Ovary (tissue), 9 donors: Measurements from ENCODE around the gene RAP1GAP2. TPM values are rescaled to one million over a fixed set of nuclear protein-coding genes. Genes with fewer than 3 reads are reported as not detected.

Experiments
- DNase-seq, 5 donors: peaks; one replicate each; pipeline ENCODE4 v3.0.0-alpha.2; 2019 to 2020
- H3K27ac ChIP-seq, 2 donors: fragments of 200-600 bp; one replicate each; pipeline versions ENCODE4 v1.5.1 to v1.8.0; 2019 to 2022
- H3K27me3 ChIP-seq: fragments of 200-600 bp; one replicate; pipeline ENCODE4 v1.8.0; 2022
- H3K36me3 ChIP-seq: fragments of 200-600 bp; sonication (generic); one replicate; pipeline ENCODE4 v1.5.1; 2019
- H3K4me1 ChIP-seq: one replicate; pipeline ENCODE4 v1.8.1; 2013; ENCODE audit warnings: mild to moderate bottlenecking, moderate library complexity; ENCODE audit not compliant: insufficient read depth
- H3K4me3 ChIP-seq: fragments of 200-600 bp; sonication (generic); one replicate; pipeline ENCODE4 v1.5.1; 2017
- H3K9me3 ChIP-seq, 2 donors: fragments of 200-600 bp in 1 of 2; sonication (generic) in 1 of 2; one replicate each; pipeline versions ENCODE4 v1.5.1 to v1.8.1; 2013 to 2019; ENCODE audit warnings: mild to moderate bottlenecking in 1 of 2, moderate library complexity in 1 of 2
- EP300 ChIP-seq: sonication (generic); formaldehyde crosslinking; IDR thresholded peaks from one replicate; pipeline ENCODE4 v1.6.1; 2017; ENCODE audit warnings: antibody characterized with exemption
- POLR2A ChIP-seq: fragments of 450-650 bp; IDR thresholded peaks from one replicate; pipeline ENCODE4 v1.6.1; 2017; ENCODE audit warnings: antibody characterized with exemption, mild to moderate bottlenecking, moderate library complexity
- WGBS, 3 donors: extraction: QIAGEN DNeasy Blood & Tissue Kit in 1 of 3; methylation state at CpG; one replicate each; pipeline versions ENCODE4 v1.1.5 to v1.1.7; 2013 to 2017; 5-methylcytosine and 5-hydroxymethylcytosine counted together
- intact Hi-C, 4 donors: fragments of 100-400 bp; cut with DNase I; formaldehyde crosslinking; loops; one replicate each; pipeline versions ENCODE4 v1.11.0 to v1.15.1; 2022 to 2023
- polyA plus RNA-seq, 2 donors: library from polyadenylated mRNA; stranded (reverse); fragments of 200-250 nt in 1 of 2; fragments of 350-450 nt in 1 of 2; fragmentation: Illumina TruSeq in 1 of 2; extraction: RNeasy Lipid Tissue Mini Kit (QIAGEN cat#74804) in 1 of 2; gene quantifications; one replicate each; pipeline ENCODE4 v1.2.3, GENCODE V29; 2013 to 2014
- total RNA-seq, 7 donors: library from RNA; depleted of rRNA in 2 of 7; stranded (reverse); fragments of >200 nt in 2 of 7; fragmentation: NEBNext Ultra II Directional in 3 of 7; extraction: Animal tissue kit (Norgen Biotek cat#: 25700) in 3 of 7; gene quantifications; one replicate each; pipeline versions ENCODE4 v1.1.0 to v1.2.4, GENCODE V29; 2016 to 2023
- TF ChIP-seq, protein P1 (sequence below), 3 donors: fragments of 450-650 bp in 2 of 3; fragments of 200-600 bp in 1 of 3; IDR thresholded peaks; one replicate each; pipeline versions ENCODE4 v1.5.1 to v1.8.0; 2016 to 2022; ENCODE audit warnings: antibody characterized with exemption in 3 of 3, mild to moderate bottlenecking in 1 of 3
- donor health status: DM: no; HTN: no; CAD: no; lungs with moderate emphysema.
- donor health status: DM: no; HTN: no; CAD: no.
- donor health status: Bipolar disorder and iron deficiency.
- donor health status: DM: yes; HTN: yes; CAD: no.
- donor health status: DM: no; HTN: no; CAD: no.
- donor health status: DM: yes; HTN: yes; CAD: no.

RAP1GAP2 gene
- total and polyA plus RNA-seq, 9 donors = 4.3 to 15.4 (median 12.3) TPM

DNA sequence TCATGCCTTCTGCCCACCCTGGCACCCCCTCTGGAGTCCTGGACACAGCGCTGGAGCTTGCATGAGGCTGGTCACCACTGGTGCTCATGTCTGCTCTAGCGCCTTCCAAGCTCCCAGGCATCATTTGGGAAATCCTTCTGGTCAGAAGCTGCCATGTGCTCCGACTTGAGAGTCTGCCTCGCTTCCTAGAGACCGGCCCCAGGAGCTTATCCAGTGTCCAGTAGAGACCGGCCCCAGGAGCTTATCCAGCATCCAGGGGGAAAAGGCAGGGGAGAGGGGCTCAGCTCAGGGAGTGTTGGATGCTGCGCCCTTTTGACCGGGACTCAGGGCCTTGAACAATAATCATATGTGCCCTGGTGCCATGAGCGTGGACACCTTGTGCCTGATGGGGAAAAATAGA, 106.3 kb downstream of the RAP1GAP2 start:
- no peaks in the 10 kb centered on the region for H3K4me1 ChIP-seq

DNA sequence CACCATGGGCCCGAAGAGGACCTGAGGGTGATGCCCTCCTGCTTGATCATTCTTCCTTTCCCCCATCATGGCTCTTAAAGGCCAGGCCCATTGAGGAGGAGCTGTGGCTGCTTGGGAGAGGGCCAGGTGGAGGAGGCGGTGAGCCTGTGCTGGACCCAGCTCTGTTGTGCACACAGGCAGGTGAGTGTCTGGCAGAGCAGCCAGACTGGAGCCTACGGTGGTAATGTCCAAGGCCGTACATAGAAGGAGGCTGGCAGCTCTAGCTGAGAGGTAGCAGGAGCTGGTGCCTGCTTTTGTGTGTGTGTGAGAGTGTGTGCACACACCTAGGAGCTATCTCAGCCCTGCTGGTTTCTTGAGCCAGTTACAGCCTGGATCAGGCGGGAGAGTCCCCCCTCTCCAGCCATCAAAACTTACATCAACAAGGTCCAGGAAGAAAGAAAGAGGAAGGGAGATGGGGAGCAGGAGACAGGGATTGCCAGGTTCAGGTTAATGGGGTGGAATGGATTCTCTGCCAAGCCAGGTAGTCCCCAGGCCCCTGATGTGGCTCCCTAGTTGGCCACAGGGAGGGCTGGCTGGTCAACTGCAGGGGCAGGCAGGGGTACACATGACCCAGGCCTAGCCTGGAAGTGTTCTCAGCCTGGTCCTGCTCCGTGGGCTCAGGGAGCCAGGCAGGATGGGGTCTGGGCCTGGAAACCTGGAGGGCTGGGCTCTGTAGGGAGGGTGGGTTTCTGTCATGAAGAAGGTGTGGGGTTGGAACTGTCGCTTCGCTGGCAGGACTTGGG, 107.1 kb downstream of the RAP1GAP2 start:
- Histone ChIP-seq H3K9me3 (no peaks in the 10 kb centered on the region), H3K4me1 (no peaks in the 10 kb centered on the region), H3K27me3 (no peaks in the 10 kb centered on the region), H3K36me3 (no peaks in the 10 kb centered on the region), H3K27ac (no peak overlapping the region), H3K4me3 (no peak overlapping the region)
- TF ChIP-seq EP300 (no peak), POLR2A (no peak)
- TF ChIP-seq, protein P1, sequence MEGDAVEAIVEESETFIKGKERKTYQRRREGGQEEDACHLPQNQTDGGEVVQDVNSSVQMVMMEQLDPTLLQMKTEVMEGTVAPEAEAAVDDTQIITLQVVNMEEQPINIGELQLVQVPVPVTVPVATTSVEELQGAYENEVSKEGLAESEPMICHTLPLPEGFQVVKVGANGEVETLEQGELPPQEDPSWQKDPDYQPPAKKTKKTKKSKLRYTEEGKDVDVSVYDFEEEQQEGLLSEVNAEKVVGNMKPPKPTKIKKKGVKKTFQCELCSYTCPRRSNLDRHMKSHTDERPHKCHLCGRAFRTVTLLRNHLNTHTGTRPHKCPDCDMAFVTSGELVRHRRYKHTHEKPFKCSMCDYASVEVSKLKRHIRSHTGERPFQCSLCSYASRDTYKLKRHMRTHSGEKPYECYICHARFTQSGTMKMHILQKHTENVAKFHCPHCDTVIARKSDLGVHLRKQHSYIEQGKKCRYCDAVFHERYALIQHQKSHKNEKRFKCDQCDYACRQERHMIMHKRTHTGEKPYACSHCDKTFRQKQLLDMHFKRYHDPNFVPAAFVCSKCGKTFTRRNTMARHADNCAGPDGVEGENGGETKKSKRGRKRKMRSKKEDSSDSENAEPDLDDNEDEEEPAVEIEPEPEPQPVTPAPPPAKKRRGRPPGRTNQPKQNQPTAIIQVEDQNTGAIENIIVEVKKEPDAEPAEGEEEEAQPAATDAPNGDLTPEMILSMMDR (IDR thresholded peaks at IDR 0.05) = no peak
- intact Hi-C loops = no loop called here
- WGBS, 3 donors = 73 to 83% (median 75%) methylated on average over 8 of the region's 8 CpGs
- DNase-seq = no peak

More for the DNA sequence above, 106.3 kb downstream of the RAP1GAP2 start:
- H3K4me3 ChIP-seq = no peak overlapping the region
- H3K27ac ChIP-seq = no peak overlapping the region
- H3K36me3 ChIP-seq = no peaks in the 10 kb centered on the region
- 92 to 94% (median 92%) methylated on average over 9 of the region's 9 CpGs for WGBS, 3 donors
- TF ChIP-seq EP300 = no peak
- TF ChIP-seq POLR2A = no peak
- TF ChIP-seq, protein P1 (IDR thresholded peaks at IDR 0.05) = no peak
- intact Hi-C loops = no loop called here
- no peak for DNase-seq
- no peaks in the 10 kb centered on the region for H3K27me3 ChIP-seq
- H3K9me3 ChIP-seq = no peaks in the 10 kb centered on the region

DNA sequence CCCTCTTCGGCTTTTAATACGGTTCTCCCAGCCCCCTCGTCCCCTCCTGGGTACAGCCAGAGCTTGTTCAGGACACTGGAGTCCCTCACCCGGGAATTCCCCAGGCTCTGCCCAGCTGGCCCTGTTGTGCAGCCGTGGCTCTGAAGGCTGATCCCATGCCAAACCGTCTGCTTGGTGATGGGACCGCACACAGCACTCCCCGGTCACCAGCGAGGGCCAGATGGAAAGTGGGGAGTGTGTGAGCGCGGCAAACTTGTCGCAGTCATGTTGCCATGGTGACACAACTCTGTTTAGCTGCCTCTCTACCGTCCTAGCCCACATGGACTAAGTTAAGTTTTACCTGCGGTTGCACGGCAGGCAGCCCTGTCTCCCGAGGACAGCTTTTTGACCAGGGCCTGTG, 107.9 kb downstream of the RAP1GAP2 start:
- intact Hi-C loops = no loop called here
- WGBS, 3 donors = 28 to 40% (median 38%) methylated on average over 16 of the region's 16 CpGs
- Histone ChIP-seq H3K27me3 (no peaks in the 10 kb centered on the region), H3K27ac (no peak overlapping the region), H3K9me3 (no peaks in the 10 kb centered on the region), H3K36me3 (no peaks in the 10 kb centered on the region), H3K4me3 (no peak overlapping the region), H3K4me1 (no peaks in the 10 kb centered on the region)
- no peak for TF ChIP-seq EP300
- no peak for TF ChIP-seq POLR2A
- TF ChIP-seq, protein P1 (IDR thresholded peaks at IDR 0.05) = no peak
- no peak for DNase-seq

DNA sequence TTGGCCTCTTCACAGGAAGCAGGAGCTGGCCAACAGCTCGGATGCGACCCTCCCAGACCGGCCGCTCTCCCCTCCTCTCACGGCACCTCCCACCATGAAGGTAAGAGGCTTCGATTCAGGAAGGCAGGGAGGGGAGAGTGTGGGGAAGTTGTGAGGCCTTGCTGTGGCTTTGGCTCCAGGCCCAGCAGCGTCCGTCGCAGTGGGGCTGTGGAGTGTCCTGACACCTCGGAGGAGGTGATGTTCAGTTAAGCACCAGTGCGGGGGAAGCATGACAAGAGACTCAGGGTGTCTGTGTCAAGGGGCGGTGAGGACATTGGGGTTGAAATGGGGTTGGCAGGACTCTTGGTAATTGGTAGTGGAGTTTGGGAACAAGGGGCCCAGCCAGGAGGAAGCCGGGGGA, 109.0 kb downstream of the RAP1GAP2 start:
- 38 to 49% (median 47%) methylated on average over 13 of the region's 13 CpGs for WGBS, 3 donors
- H3K27ac ChIP-seq = no peak overlapping the region
- TF ChIP-seq EP300 (no peak), POLR2A (no peak)
- TF ChIP-seq, protein P1 (IDR thresholded peaks at IDR 0.05) = no peak
- H3K27me3 ChIP-seq = no peaks in the 10 kb centered on the region
- no peak for DNase-seq
- H3K9me3 ChIP-seq = no peaks in the 10 kb centered on the region
- no peak overlapping the region for H3K4me3 ChIP-seq
- H3K4me1 ChIP-seq = no peaks in the 10 kb centered on the region
- intact Hi-C loops = no loop called here
- H3K36me3 ChIP-seq = no peaks in the 10 kb centered on the region
